Amniotic stem cell (primary cell): ENCODE results near the gene SRRM3.
"Not testable (repeated sequence)": the region's sequence is repeated elsewhere in the genome, so short reads cannot be mapped to it uniquely, and the experiment has no call there.

Experiments used
- DNase-seq: peaks from one replicate; lab custom pipeline; 2025; lab: John Stamatoyannopoulos, UW

Gene SRRM3, protein sequence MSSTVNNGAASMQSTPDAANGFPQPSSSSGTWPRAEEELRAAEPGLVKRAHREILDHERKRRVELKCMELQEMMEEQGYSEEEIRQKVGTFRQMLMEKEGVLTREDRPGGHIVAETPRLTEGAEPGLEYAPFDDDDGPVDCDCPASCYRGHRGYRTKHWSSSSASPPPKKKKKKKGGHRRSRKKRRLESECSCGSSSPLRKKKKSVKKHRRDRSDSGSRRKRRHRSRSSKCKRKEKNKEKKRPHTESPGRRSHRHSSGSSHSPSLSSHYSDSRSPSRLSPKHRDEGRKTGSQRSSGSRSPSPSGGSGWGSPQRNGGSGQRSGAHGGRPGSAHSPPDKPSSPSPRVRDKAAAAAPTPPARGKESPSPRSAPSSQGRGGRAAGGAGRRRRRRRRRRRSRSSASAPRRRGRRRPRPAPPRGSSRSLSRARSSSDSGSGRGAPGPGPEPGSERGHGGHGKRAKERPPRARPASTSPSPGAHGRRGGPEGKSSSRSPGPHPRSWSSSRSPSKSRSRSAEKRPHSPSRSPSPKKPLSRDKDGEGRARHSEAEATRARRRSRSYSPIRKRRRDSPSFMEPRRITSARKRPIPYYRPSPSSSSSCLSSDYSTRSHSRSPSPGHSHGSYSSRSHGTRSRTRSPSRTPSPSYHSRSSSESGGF

DNA sequence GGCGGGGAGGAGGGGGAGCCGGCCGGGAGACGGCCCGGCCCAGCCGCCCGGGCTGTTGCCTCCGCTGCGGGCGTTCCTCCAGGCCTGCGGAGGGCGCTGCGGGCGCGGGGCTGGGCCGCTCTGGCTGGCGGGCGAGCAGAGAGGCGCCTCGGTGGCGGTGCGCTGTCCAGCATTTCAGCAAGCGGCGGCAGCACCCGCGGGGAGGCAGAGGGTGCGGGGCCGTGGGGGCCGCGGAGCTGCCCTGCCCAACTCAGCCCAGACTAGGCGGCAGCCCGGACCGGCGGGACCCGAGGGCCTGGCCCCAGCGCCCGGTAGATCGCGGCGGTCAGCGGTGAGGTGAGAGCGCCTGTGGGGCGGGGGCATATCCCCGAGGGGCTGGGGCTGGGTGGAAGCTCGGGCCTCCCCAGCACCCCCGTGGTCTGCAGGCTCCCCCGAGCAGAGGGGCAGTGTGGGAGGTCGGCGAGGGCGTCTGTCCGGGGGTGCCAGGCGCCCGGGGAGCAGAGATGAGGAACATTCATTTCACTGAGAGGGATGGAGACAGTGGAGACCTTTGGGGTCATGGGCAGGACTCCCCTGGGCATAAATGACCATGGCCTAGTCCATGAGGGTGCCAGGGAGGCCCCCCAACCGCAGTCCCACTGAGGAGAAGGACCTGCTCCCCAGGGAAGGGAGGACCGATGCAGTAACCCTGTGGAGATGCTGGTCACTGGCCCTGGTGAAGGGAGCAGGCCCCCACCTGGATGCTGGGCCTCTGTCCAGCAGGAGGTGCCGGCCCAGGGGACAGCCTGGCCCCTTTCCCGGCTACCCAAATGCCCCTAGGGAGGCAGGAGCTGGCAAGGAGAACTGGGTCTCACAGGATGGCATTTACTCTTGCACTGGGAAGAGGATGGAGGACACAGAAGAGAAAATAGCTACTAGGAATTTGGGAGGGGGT lies at the start of gene SRRM3:
Gene SRRM3, plus strand, starts transcription at position 165 of the 934 bp plus-strand sequence. CDS start 33,171 bp downstream, outside the sequence.
- DNase-seq, result peak; percentile 72

DNA sequence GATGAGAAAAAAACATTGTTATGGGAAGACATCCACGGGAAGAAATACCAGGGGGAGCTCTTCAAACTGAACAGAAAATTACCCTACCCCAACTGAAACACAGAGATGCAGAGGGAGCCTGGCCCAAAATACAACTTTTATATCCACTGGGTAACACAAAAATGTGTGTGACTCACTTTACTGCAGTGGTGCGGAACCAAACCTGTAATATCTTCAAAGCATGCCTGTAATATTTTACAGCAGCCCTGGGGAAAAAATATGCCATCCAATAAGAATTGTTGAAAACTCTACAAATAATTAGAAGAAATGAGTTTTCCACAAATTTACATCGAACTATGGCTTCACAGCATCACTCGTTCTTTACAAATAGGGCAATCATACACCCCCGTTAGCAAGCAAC lies 49.8 kb upstream of the SRRM3 start:
- DNase-seq, result no peak

DNA sequence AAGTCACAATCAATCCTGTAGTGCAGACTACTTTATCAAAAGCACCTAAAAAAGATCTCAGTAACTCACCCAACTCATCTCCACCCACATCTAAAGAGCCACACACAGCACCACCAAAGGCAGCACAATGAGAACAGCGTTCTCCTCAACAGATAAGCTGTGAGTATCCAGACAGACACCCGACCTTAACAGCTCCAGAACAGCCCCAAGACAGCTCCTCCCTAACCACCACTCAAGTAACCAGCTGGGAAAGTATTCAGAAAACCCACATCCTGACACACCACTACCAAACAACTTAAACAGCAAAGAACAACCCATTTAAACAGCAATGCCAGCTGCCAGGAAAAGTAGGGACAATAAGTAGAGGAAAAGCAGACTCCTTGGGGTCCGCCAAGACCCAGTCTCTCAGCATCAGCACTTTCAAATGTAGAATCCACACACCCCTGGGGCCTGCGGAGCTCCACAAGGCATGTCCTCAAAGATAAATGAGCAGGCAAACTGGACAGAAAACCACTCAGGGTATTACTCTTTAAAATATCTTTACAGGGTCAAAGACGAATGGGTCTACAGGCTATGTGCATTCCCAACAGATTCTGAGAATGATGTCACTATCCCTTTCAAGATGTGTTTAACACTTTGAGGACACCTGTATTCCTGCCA lies 48.0 kb upstream of the SRRM3 start:
- DNase-seq, result not testable (repeated sequence)

- DNase-seq, result no peak
Observed at GRCh38 chr7:76155938-76156337, 45.8 kb upstream of the SRRM3 start.

DNA sequence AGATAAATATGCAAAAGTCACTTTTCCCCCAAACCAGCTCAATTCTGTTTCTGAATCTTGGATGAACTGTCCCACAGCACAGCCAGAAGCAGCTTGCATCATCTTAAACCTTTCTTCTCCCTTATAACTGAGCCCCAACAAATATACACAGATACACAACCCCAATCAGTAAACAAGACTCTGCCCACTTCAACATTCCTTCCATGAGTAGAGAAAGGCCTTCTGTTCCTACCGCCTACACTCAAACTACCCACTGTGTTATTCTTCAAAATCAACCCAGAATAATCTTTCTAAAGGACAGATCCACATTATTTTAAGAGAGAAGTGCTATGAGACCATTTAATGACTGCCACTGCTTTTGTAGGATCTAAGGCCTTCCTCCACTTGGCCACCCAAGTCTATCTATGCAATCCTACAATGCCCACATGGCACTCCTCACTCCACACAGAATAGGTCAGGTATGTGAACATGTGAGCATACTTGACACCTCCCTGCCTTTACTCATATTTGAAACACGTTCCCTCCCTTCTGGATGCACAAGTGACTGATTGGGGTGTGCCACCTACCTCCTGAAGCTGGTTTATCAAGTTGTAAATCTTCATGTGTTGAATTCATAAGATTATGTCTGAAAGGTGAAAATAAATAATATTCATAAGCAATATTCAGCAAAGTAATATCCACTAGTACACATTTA lies 44.6 kb upstream of the SRRM3 start:
- DNase-seq, result not testable (repeated sequence)

DNA sequence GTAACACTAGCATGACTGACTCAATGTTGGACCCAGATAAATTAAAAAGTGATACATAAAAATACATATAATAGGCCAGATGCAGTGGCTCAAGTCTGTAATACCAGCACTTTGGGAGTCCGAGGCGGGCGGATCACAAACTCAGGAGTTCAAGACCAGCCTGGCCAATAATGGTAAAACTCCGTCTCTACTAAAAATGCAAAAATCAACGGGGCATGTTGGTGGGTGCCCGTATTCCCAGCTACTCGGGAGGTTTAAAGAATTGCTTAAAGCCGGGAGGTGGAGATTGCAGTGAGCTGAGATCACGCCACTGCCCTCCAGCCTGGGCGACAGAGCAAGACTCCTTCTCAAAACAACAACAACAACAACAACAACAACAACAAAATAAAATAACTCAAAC lies 43.3 kb upstream of the SRRM3 start:
- not testable (repeated sequence) for DNase-seq

GRCh38 chr7:76162416-76163170 lies 39.1 kb upstream of the SRRM3 start:
- DNase-seq, result not testable (repeated sequence)

GRCh38 chr7:76163812-76164211 lies 37.9 kb upstream of the SRRM3 start:
- DNase-seq, result not testable (repeated sequence)

- DNase-seq, result no peak
Observed at GRCh38 chr7:76165106-76165972, 36.4 kb upstream of the SRRM3 start.

- no peak for DNase-seq
Observed at GRCh38 chr7:76165973-76166403, 35.7 kb upstream of the SRRM3 start.

DNA sequence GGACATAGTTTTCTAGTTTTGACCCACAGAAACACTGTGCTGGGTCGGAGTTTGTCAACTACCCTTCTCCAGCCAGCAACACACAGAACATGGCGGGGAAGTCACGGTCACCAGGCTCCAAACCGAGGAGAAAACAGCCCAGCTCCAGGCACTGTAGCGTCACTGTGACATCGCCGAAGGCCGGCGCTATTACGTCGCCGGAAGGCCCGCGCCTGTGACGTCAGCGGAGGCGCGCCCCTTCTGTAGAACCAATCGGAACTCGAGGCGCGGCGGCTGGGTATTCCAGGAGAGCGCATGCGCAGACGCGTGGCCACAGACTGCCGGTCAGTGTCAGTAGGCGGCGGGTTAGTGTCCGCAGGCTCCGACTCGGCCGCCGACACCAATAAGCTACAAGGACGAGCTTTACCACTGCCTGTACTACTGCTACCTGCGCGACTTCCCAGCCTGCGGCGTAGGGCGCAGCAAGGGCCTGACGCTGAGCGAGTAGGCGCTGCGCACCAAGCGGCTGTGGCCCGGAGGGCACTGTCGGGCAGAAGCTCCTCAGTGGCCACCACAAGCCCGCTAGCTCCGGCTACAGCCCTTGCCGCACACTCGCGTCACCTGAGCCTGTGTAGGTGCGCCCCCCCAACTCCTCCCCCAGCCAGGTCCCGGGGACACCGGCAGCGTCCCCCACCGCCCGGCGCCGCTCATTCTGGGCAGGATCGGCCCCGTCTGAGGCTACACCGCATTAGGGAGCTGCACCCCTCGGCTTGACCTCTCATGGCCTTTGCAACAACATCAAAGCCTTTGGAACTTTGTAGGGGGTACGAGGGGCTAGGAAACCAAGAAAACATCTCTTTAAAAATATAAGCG lies 35.1 kb upstream of the SRRM3 start:
- peak; percentile 70 for DNase-seq

DNA sequence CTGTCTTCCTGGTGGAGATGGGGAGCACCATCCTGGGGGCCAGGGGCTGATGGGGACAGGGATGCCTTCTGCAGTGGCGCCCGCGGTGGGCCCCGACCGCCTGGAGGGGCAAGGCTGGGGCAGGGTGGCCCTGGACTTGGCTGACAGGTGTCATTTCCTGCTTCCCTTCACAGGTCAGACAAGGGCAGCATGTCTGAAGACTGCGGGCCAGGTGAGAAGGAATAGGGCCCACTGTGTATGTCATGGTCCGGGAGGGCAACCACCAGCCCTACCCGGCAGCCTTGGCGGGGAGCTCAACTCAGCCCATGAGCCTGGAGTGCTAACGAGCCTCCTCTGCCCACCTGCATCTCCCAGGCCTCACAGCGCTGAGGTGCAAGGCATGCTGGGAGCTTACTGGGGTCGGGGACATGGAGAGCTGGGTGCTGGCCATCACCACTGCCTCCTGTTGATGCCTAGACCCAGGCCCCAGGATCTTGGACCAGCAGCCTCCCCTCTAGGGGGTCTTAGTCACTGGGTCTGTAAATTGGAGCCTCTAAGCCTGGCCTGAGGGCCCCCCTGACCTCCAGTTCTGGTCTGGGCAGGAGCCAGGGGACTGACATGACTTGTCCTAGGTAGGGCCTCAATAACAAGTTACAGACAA lies 28.0 kb upstream of the SRRM3 start:
- DNase-seq, result no peak

DNA sequence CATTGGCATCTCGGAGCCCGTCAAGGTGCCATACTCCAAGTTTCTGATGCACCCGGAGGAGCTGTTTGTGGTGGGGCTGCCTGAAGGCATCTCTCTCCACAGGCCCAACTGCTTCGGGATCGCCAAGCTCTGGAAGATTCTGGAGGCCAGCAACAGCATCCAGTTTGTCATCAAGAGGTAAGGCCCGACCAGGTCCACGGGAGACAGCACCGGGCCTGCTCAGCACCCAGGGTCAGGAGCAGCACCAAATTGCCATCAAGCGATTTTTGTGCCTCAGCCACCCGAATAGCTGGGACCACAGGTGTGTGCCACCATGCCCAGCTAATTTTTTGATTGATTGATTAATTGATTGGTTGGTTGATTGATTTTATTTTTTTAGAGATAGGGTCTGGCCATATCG lies 24.7 kb upstream of the SRRM3 start:
- not testable (repeated sequence) for DNase-seq

DNA sequence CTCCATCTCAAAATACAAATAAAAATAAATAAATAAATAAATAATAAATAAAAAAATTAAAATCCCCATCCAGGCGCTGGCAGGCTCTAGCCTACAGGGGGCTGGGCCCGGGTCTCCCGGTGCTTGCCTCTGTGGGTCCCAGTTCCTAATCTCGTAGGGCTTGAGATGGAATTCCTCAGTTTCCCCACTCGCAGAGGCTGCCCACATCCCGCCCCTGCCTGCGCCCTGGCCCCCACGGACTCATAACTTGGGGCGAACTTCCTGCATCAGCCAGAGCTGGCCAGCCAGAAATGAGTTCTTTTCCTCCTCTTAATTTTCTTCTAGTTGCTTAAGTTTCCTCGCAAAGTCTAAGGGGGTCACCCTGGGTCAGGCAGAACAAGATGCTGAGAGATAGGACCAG lies 22.0 kb upstream of the SRRM3 start:
- DNase-seq, result no peak

- DNase-seq, result no peak
Observed at GRCh38 chr7:76182225-76182960, 19.3 kb upstream of the SRRM3 start.

DNA sequence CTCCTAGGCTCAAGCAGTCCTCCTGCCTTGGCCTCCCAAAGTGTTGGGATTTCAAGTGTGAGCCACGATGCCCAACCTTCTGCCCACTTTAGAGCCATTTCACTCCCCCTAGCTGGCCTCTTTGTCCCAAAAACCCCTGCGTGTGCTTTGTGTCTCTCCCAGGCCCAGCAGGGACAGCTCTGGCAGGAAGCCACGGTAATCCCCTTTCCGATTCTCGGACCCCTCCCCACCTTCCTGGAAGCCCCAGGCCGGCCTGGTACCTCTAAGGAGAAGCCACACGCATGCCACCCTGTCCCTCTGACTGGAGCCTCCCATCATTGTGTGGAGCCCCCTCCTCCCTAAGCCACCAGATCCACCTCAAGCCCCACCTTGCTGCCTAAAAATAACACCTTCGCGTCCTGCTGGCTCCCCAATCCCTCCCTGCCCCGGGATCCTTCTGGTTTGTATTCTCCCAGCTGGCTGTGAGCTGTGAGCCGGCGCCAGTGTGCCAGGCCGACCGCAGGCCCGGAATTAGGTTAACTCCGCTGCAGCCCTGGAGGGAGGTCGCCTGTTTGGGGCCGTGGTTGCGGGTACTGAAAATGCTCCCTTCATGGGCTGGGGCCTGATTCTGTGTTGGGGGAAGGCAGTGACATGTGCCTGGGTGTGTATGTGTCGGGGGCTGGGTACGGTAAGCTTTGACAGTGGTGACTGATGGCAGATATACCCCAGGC lies 16.4 kb upstream of the SRRM3 start:
- DNase-seq, result no peak

GRCh38 chr7:76187272-76187671 lies 14.4 kb upstream of the SRRM3 start:
- no peak for DNase-seq
